GM18508 (cell line): Measurements from ENCODE around the gene LECT2.

ENCODE experiments used
- ATAC-seq: cut with Tn5 transposase; IDR thresholded peaks from one replicate; pipeline ENCODE4 v1.9.1; 2021; ENCODE audit warnings: moderate number of reproducible peaks; ENCODE audit not compliant: insufficient read depth, unreplicated experiment

LECT2 gene

DNA sequence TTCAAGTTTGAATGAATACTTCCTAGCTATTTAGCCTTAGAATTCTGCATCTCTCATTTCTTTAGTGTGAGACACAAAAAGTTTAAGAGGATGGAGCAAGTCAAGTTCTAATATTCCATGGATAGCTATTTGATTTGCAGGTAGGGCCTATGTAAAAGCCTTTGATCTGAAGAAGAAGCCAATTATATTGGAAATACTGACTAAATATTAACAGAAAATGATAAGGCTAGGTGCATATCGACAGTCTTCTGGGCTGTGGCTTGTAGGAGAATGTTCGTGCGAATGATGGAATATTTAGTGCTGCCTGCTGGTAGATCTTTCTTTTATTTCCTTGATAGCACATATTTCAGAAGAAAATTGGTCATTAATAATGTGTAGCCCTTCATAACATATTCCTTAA, at the start of gene LECT2:
Gene LECT2, minus strand, starts transcription at position 85 of the 400 bp plus-strand sequence. CDS start 150 bp downstream, outside the sequence.
- ATAC-seq = no peak

DNA sequence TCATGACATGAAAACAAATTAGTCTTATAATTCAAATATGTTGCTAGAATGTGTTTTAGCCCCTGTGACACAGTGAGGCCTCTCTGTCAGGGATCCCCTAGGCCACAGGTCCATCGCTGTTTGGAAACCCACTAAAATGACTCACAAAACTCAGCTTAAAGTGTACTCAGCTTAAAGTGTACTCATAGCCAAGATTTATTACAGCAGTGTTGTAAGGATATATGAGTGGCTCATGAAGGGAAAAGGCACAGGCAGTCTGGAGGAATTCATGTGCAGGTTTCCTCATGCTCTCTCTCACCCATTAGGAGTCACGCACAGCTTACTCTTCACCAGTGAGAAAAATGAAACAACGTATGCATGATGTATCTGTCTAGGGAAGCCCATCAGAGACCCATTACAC, 49.7 kb upstream of the LECT2 start:
- no peak for ATAC-seq

DNA sequence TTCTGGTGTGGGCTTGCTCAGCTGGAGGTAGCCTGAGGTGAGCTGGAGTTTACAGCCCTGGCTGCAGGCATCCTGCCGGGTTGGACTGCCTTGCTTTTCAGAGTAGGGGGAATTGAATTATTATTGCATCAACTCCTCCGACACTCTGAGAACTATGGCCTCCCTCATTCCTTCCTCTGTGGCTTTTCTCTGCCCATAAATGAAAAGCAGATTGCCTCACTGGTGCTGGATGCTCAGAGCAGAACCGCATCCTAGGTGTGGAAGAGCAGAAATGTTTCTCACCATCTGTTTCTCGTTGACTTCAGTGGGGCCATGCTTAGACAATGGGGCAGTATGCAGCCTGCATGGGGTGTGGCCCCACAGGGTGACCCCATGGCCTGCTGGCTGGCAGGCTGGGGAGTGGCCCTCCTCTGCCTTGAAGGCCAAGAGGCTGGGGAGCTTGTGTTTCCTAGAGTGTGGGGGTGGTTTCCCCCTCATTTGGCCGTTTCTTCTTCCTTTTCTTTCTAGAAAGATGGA, 46.7 kb upstream of the LECT2 start:
- ATAC-seq = no peak

DNA sequence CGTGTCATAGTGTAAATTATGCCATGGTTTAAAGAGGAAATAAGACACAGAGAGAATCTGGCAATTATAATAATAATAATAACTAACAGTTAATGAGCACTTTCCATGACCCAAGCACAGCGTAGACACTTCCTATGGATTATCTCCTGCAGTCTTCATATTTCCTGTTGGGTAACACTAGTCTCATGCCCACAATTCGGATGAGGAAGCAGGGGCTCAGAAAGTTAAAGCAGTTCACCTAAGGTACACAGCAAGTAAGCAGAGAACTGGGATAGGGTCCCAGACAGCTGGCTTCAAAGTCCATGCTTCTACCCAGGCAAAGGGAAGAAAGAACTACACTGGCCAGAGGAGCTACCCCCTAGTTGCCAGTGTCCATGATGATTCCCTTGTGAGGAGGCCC, 46.1 kb upstream of the LECT2 start:
- no peak for ATAC-seq

DNA sequence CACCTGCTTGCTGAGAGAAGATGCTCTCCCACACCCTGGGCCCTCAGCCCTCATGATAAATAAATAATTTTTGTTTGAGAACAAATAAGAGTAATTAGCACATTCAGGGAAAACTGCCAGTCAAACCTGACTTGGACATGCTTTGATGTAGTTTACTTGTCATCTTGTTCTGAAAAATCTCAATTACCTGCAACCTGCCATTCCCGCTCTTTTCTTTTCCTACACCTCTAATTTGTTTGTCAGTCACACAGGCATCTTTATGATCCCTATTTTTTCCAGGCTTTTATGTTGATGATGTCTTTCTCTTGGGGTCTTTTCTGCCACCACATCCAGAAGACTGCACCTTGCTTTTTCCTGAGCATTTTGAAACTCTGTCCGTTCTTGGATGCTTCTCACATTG, 45.4 kb upstream of the LECT2 start:
- ATAC-seq = no peak

DNA sequence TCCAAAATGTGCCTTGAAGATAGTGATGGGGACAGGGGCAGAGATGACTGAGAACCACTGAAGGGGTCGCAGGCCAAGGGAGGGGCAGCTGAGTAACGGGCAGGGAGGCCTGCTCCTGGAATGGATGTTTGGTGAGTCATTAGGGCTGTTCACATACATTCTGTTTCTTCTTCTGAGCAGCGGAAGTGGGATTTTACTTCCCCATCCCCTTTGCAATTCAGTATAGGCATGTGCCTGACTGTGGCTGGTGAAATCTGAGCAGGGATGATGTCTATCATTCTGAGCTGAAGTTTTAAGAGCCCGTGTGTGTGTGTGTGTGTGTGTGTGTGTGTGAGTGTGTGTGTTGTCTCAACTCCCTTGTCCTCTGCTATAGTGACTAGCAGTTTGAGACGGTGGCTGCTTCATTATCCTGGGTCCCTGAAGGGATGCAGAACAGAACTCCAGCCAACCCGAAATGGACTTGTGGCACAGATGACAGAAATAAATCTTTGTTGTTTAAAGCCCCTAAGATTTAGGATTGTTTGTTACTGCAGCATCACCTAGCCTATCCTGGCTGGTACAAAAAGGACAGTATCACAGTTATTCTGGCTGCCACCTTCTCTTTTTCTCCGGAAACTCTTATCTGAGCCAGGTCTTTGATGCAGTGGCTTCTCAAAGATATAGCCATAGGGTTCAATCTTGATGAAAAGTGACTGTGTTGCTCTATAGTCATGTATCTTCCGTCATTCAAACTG, 44.8 kb upstream of the LECT2 start:
- ATAC-seq = no peak

DNA sequence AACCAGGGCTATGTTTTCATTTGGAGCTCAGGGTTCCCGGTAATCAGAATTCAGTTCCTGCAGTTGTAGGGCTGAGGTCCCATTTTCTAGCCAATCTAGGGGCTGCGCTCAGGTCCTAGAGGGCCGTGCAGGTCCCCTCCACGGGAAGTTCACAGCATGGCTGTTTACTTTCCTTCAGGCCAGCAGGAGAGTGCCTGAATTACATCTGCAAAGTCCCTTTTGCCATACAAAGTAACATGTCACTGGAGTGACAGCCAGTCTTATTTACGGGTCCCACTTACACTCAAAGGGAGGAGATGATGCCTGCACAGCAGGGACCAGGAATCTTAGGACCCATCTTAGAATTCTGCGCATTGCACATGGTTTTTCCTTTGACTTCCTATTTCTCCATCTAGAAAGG, 44.1 kb upstream of the LECT2 start:
- no peak for ATAC-seq

DNA sequence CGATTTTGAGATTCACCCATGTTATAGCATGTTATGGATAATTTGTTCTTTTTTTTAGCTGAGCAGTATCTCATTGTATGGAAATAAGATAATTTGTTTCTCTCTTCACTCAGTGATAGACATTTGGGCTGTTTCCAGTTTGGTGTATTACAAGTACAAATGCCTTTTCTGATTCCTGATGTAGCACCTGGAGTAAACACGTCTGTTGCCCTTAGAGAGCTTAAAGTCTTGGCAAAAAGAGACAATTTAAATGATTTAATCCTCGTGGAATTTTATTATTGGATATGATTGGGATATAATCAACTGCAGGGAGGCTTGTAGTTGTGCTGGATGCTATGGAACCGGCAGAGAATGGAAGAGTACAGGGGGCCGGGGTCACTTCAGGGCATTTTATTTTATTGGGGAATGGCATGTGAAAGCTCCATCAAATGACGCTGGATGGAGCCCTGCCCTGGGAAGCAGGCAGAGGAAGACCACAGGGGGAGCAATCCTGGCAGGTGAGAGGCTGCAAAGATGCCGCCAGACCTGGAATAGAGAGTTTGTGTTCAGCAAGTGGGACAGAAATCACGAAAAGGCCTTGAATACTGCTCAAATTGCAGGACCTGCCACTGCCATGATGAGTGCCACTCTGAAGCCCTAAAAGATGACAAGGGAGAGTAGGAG, 43.0 kb upstream of the LECT2 start:
- ATAC-seq = no peak

DNA sequence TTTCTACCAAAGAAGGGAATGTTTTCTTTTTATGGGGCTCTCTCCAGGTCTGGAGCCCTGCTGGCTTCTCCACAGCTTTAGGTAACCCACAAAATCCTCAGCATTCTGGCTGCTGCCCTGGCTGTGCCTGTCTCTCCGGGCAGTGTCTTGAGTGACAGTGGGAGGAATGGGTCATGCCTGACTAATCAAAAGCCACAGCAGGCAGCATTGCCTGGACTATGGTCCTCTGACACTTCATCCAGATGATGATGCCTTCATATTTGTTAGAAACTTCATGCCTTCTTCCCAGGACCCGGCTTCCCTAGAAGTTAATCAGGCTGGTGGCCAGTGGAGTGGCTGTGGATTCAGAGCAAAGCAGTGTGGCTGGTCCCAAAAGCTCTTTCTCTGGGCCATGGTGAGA, 41.8 kb upstream of the LECT2 start:
- ATAC-seq = no peak

DNA sequence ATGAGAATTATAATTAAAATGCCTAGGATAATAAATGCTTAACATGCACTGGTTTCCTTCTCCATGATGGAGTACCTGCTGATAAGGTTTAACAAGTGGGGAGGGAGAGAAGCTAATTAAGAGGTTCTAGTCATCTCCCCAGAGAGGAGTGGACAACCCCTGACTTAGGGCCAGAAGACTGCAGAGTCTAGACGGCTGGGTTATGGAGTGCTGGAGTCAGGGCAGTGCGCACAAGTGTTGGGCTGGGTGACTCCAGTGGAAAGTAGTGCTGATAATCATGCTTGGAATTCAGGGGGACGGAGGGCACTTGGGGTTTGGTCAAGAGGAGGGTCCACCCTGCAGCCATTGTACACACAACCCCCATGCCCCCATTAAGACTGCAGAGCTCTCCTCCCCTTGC, 41.2 kb upstream of the LECT2 start:
- ATAC-seq = no peak

DNA sequence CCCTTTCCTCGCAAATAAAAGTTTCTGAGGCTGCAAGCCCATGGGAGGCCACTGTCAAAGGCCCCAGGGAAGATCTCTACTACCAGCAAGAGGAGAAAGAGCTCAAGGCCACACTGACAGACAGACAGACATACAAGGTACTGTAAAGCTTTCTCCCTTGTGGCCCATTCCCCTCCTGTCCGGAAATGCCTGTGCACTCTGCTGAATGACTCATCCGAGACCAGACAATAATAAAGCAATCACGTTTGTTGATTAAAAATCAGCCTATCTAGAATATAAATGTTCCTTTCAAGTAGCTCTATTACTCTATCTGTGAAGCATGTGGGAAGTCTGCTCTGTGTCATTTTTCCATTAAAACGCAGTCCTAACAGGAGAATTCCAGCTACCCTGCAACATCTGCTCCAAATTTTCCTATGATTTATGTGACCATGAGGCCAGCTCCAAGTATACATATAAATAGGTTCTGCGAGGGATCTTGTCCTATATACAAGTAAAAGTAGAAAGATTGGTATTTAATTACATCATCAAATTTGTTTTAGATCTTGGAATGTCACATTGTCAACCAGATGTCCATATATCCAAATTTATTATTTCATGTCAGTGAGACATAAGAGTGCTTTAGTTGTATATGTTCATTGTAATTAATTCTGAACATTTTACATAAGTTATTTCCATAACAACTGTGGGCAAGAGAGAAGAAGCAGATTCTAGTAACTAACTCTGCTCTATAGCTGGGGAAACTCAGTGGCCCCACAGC, 39.3 kb upstream of the LECT2 start:
- no peak for ATAC-seq

DNA sequence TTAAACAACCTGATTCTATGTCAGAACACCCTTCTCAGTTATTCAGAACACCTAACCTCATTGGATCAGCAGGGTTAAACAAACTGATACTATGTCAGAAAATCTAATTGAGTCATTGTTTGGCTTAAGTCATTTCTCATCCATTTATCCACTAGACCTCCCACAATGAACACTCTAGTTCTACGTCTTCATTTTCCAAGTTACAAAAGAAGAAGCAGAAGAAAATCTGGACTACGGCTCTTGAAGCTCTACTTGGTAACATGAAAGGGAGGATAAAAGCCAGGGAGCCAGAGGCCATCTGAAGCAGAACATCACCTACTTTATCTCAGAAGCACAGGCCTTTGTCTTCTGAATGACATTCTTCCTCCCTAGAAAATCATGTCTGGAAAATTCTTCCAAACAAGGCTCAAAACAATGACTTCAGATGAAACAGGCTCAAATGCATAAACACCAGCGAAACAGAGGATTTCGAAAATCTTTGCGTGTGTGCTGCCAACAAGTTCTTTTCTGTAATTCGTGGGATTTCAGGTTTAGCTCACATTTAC, 38.6 kb upstream of the LECT2 start:
- ATAC-seq = no peak

DNA sequence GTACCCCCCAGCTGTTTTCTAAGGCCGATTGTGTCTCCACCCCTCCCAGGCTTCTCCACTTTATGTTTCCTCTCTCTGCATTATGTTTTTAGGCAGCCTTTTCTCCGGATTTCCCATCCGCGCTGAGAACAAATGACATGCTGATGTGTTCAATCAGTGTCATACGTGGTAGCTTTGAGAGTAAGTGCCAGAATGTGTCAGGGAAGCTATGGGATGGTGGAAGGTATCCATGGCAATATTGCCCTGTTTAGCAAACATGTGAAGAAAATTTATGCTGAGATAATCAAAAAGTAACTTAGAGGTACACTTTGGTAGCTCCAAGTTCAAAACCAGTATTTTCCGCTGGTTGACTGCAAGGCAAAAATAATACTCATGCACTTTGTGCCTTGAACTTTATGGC, 36.6 kb upstream of the LECT2 start:
- ATAC-seq = no peak

DNA sequence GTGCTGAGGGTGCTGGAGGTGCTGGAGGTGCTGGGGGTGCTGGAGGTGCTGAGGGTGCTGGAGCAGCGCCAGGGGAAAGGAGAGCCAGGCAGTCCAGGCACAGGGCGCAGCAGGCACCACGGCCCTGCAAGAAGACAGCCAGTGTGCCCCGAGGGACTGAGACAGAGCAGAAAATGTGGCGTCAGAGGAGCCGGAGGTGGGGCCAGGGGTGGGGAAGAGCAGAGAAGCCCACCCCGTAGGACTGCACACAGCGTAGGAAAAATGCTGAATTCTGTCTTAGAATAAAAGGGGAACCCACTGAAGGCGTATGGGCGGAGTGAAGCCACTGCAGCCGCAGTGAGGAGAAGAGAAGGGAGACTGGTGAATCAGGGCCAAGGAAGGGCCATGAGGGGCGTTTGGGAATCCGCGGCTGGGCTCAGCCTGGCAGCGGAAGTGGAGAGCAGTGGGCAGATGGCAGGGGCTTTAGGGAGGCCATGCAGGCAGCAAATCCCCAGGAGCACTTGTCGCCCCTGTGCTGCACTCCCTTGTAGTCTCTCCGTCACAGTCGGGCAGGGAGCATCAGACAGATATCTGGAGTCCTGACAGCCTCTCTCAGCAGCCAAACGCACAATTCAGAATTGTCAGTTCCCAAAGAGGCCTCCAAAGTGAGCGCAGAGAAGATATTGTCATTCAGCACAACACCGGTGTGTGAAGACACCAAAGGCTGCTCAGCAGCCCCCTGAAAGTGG, 35.9 kb upstream of the LECT2 start:
- ATAC-seq = no peak

DNA sequence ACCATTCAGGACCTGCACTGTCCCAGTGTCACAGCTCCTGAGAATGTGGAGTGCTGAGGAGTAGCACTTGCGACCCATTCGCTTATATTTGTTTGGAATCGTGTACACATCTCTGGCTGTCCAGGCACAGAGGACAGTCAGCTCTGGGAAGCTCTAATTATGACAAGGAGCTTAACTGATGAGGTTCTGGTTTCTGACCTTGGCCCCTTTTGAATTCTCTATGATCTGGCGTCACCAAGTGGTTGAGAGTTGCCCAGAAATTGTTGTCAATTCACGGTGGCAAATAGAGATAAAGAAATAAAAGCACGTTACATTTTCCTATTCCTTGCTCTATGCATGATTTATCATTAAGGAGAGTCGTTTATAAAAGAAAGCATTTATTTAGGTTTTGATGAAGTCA, 34.9 kb upstream of the LECT2 start:
- no peak for ATAC-seq

DNA sequence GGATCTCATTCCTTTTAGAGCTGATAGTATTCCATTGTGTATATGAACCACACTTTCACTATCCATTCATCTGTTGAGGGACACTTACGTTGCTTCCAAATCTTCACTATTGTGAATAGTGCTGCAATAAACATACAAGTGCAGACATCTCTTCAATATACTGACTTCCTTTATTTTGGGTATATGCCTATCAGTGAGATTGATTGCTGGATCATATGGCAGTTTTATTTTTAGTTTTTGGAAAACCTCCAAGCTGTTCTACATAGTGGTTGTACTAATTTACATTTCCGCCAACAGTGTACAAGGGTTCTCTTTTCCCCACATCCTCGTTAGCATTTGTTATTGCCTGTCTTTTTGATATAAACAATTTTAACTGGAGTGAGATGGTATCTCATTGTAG, 33.8 kb upstream of the LECT2 start:
- no peak for ATAC-seq

DNA sequence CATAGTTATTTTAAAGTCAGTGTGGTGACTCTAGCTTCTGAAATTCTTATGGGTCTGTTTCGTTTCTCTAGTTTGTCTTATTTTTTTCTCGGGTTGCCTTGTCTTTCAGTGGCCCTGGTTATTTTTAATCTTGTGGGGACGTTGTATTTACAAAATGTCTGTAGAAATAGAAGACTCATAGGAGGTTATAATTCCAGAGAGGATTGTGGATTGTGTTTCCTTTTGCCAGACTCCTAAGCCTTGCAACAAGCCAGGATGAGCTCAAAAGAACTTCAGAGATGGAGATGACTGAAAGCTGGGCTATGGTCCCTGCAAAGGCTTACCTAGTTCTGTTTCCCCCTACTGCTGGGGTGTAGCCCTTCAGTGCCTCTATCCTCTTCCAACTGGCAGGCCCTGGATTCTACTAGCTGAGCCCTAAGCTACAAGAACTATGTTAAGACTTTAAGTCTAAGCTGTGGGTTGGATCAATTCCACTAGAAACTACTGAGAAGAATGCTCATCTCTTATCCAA, 32.2 kb upstream of the LECT2 start:
- ATAC-seq = no peak

DNA sequence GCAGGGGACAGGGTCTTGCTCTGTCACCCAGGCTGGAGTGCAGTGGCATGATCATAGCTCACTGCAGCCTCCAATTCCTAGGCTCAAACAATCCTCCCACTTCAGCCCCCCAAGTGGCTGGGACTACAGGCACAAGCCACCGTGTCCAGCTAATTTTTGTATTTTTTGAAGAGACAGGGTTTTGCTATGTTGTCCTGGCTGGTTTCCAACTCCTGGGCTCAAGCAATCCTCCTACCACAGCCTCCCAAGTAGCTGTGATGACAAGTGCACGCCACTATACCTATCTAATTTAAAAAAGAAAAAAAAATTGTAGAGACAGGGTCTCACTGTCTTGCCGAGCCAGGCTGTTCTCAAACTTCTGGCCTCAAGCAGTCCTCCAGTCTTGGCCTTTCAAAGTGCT, 31.6 kb upstream of the LECT2 start:
- no peak for ATAC-seq

DNA sequence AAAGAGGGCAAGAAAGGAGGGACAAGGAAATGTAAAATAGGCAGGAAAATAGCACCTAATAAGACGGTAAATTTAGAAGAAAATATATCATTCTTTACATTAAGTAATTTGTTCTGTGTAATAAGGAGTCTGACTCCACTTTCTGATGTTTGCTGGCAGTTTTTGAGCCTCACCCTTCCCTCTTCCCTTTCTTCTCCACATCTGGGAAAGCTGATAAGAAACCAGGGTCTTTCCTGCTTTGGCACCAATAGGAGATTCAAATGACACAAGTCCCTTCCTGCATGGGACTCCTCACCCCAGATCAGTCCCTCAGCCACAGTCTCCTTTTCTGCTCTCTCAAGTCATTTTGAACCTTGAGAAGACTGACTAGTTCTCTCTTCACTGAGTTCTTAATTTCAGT, 31.2 kb upstream of the LECT2 start:
- ATAC-seq = no peak

DNA sequence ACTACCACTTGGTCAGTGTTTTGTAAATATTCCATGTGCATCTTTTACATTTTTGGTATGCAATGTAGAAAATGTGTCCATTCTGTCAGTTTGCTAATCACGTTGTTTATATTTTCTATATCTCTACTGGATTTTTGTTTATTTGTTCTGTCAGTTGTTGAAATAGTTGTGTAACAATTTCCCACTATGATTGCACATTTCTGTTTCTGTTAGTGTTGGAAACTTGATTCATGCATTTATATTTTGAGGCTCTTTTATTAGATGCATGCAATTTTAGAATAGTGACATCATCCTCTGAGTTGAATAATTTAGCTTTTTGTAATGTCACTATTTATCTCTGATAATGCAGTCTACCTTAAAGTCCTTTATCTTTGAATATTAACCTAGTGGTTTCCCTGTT, 25.8 kb upstream of the LECT2 start:
- ATAC-seq = no peak
